Mesothelial cell of epicardium (in vitro differentiated cells): ENCODE measurements around the gene CABP4. TPM values are rescaled to one million over a fixed set of nuclear protein-coding genes. Genes with fewer than 3 reads are reported as not detected.

ENCODE experiments used
- DNase-seq, 2 experiments: peaks; one replicate each; pipeline ENCODE4 v3.0.0; 2021; ENCODE audit warnings: low spot score in 2 of 2; ENCODE audit not compliant: unreplicated experiment in 2 of 2
- H3K27ac Mint-ChIP-seq: 2 replicates; pipeline ENCODE4 v1.8.0; 2021; ENCODE audit warnings: mixed read lengths
- H3K27me3 Mint-ChIP-seq: 2 replicates; pipeline ENCODE4 v1.8.0; 2021; ENCODE audit warnings: low read depth, mixed read lengths
- H3K36me3 Mint-ChIP-seq: 2 replicates; pipeline ENCODE4 v1.8.0; 2021; ENCODE audit warnings: mixed read lengths
- H3K4me1 Mint-ChIP-seq: 2 replicates; pipeline ENCODE4 v1.8.0; 2021; ENCODE audit warnings: mixed read lengths
- H3K4me3 Mint-ChIP-seq: 2 replicates; pipeline ENCODE4 v1.8.0; 2021; ENCODE audit warnings: mild to moderate bottlenecking, moderate library complexity, mixed read lengths
- H3K9me3 Mint-ChIP-seq: 2 replicates; pipeline ENCODE4 v1.8.0; 2021; ENCODE audit warnings: mixed read lengths
- CTCF ChIP-seq: fragments of 200-600 bp; sonication (generic); IDR thresholded peaks from one replicate; pipeline ENCODE4 v1.5.0; 2021; ENCODE audit warnings: antibody characterized with exemption; ENCODE audit not compliant: unreplicated experiment
- total RNA-seq: library from RNA; stranded (reverse); gene quantifications from 3 replicates; pipeline ENCODE4 v1.2.1, GENCODE V29; 2021

Gene CABP4
- total RNA-seq, 1 donor from 2014 or later: 0.29 TPM

GRCh38 chr11:67489885-67490726 is 35.0 kb downstream of the CABP4 start:
- TF ChIP-seq CTCF: no peak
- Mint-ChIP-seq H3K27ac (no peak overlapping the region), H3K36me3 (peaks cover 15% of the 10 kb centered on the region), H3K9me3 (no peaks in the 10 kb centered on the region), H3K27me3 (no peaks in the 10 kb centered on the region), H3K4me3 (no peak overlapping the region), H3K4me1 (peaks cover 4% of the 10 kb centered on the region)
- DNase-seq: no peak

GRCh38 chr11:67490727-67491065 is 35.5 kb downstream of the CABP4 start:
- Mint-ChIP-seq H3K4me1 (peaks cover 2% of the 10 kb centered on the region), H3K9me3 (no peaks in the 10 kb centered on the region), H3K27me3 (no peaks in the 10 kb centered on the region), H3K4me3 (no peak overlapping the region), H3K27ac (no peak overlapping the region), H3K36me3 (peaks cover 15% of the 10 kb centered on the region)
- DNase-seq: no peak
- no peak for TF ChIP-seq CTCF

- no peak for DNase-seq
- Mint-ChIP-seq H3K9me3 (no peaks in the 10 kb centered on the region), H3K27ac (no peak overlapping the region), H3K4me3 (no peak overlapping the region), H3K27me3 (no peaks in the 10 kb centered on the region), H3K4me1 (no peaks in the 10 kb centered on the region), H3K36me3 (peaks cover 15% of the 10 kb centered on the region)
- TF ChIP-seq CTCF: no peak
Measured at GRCh38 chr11:67491276-67492068, 36.3 kb downstream of the CABP4 start.

GRCh38 chr11:67492069-67492727 is 37.0 kb downstream of the CABP4 start:
- Mint-ChIP-seq H3K4me3 (no peak overlapping the region), H3K4me1 (no peaks in the 10 kb centered on the region), H3K9me3 (no peaks in the 10 kb centered on the region), H3K27ac (no peak overlapping the region), H3K36me3 (peaks cover 15% of the 10 kb centered on the region), H3K27me3 (no peaks in the 10 kb centered on the region)
- no peak for TF ChIP-seq CTCF
- DNase-seq: no peak

GRCh38 chr11:67492801-67493547 is 37.8 kb downstream of the CABP4 start:
- no peak for DNase-seq
- H3K4me1 Mint-ChIP-seq: no peaks in the 10 kb centered on the region
- no peak overlapping the region for H3K4me3 Mint-ChIP-seq
- no peaks in the 10 kb centered on the region for H3K27me3 Mint-ChIP-seq
- no peak overlapping the region for H3K27ac Mint-ChIP-seq
- TF ChIP-seq CTCF: no peak
- peaks cover 10% of the 10 kb centered on the region for H3K36me3 Mint-ChIP-seq
- H3K9me3 Mint-ChIP-seq: no peaks in the 10 kb centered on the region
